GM04504 (cell line): Measurements from ENCODE around the gene RSRC1.
A peak's percentile ranks its signal among the peaks of the same experiment; 100 is the strongest.

ENCODE experiments used
- DNase-seq: peaks from one replicate; pipeline ENCODE4 v3.0.0-alpha.2; 2012; ENCODE audit warnings: low read depth

RSRC1 gene

DNA sequence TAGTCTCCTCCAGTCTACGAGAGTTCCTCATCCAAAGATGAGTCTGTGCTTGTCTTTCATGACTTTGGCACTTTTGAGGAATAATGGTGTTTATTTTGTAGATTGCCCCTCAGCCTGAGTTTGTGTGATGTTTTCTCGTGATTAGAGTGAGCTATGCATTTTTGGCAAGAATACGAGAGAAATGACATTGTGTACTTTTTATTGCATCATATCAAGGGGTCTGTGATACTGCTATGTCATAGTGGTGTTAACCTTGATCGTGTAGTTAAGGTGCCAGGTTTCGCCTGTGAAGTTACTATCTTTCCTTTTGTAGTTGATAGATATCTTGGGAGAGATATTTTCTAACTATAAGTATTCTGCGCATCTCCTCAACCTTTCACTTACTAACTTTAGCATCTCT lies 18.9 kb downstream of the RSRC1 start:
- no peak for DNase-seq

DNA sequence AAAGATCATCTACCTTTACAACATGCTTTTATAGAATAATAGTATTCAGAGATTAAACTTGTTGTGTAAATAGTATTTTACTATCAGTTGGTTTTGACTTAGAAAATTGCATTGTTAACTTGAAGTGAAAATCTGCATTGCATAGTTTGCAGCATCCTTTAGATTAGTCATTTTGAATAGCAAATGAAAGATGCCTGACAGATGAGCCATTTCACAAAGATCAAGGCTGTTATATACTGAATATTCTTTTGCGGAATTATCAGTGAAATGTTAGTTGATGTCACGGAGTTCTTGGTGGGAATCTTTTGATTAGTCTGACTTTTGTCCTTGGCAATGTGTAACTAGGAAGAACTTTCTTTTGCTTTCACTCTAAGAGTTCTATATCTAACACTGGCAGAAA lies 24.5 kb downstream of the RSRC1 start:
- no peak for DNase-seq

DNA sequence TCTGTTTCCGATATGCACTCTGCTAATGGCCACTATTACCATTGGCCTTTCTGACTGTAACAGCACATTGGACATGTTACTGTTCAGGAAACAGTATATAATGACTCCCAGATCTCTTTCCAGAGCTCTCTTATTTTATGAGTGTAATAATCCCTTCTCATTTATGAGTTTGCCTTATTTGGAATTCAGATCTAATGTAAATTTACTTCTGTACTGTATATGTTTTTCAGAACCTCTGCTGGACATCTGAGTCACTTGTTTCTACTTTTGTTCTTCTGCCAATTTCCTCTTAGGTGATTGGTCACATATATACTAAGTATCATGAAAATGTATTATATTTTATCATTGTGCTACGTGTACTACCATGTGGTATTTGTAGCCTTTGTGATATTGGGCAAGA lies 30.5 kb downstream of the RSRC1 start:
- no peak for DNase-seq

DNA sequence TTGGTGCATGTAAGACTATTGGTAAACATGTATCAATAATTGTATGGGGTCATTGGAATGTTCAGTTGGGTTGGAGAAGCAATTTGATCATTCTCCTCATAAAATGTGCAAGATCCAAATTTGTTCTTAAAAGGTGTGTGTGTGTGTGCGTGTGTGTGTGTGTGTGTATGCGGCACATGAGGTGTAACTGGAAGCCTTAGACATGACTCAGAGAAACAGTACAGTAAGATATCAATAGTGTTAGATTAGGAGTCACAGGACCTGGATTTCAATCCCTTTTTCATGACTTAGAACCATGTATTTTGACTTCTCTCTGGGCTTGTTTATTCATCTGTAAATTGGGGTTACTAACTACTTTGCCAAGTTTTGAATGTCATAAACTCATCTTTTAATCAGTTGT lies 38.3 kb downstream of the RSRC1 start:
- DNase-seq = no peak

DNA sequence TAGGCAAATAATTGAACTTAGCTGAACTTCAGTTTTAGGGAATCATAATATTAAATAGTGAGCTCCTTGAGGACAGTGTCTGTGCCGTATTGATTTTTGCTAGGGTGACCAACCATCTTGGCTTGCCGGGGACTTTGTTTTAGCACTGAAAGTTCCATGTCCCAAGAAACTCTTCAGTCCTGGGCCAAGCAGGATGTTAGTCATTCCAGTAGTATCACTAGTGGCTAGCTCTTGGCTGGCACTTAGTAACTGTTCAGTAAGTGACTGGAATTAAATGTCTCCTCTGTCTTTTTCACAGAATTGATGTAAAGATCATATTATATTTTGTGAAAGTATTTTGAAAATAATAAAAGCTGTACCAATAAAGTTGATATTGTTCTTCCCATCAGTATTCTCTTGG lies 42.3 kb downstream of the RSRC1 start:
- no peak for DNase-seq

DNA sequence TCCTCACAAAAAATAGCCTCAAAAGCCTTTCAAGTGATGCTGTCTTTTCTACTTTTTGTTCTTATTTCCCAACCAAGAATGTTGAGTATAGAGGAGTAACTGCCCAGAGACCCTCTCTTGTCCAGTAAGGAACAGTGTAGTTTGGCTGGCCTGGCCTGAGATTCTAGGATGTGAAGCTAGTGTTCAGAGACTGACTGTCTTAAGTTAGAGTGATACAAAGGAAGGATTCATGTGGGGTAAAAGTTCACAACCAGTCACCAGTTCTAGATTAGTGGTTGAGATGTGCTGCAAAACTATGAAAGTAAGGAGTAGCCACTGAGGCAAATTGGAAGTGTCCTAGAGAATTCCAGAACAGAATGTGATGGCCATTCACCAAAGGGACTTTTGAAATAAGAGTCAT lies 49.1 kb downstream of the RSRC1 start:
- no peak for DNase-seq

DNA sequence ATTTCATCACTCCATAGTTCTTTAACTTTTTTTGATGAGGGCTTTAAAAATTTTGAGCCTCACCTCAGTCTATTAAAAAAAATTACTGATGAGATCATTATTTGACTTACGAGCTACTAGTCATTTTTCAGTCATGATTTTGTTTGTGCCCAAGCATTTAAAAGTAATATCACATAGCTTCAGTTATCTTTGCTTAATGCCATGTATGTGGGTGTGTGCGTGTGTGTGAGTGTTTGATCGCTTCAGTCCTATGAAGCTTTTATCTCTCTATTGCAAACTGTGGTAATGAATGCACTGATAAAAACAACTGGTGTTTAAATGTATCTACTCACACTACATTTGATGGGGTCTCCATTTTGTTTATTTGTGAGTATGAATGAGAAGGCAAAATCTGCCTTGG lies 49.8 kb downstream of the RSRC1 start:
- DNase-seq = no peak

DNA sequence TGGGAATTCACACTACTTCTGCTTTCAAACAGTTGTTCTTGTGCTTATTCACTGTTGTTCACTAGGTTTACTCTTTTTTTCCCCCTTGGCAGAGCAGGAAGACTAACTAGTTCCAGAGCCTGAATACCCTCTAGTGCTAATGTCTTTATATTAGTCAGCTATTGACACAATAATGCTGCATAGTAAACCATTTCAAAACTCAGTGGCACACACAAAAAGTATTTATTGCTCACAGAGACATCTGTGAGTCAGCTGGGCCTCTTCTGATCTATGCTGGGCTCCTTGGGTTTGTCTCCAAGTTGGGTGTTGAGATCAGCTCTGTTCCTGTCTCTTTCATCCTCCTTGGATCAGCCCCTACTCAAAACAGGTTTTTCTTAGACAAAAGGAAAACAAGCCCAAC lies 51.1 kb downstream of the RSRC1 start:
- DNase-seq = peak; percentile 73

DNA sequence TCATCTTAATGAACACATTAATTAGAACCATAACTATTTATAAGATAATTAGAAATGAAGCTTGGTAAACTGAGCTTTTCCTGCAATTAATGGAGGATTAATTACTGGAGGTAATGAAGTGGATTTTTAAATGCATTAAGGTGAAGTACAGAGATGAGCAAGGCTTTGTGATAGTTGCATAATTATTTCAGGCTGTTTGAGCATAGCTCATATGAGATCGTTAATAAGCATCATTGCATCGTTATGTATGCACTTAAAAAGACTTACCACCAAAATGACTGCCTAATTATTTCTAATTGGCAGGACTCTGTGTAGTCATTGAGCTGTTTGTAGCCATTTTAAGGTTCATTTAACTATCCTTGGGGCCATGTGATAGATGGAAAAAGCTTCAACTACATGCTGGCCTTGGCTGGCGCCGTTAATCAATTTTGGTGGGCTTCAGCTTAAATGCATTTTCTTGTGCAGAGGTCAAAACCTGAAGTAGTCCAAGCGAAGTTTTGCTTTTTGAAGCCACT lies 55.3 kb downstream of the RSRC1 start:
- DNase-seq = no peak

DNA sequence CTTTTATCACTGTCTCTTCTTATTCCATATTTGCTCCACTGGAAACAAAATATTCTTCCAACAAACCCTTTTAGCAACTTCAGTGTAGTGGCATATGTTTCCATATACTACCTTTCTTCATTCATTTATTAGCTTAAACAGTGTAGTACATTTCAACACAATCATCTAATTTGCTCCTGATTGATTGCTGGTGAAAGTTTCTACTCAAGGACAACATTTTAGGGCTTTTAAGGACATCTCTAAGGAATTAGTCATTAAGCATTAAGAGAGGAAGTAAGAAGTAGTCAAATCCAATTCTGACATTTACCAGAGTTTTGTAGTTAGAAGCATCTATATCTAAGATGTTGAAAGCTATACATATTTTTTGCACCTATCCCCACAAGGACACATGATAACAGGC lies 55.8 kb downstream of the RSRC1 start:
- no peak for DNase-seq

DNA sequence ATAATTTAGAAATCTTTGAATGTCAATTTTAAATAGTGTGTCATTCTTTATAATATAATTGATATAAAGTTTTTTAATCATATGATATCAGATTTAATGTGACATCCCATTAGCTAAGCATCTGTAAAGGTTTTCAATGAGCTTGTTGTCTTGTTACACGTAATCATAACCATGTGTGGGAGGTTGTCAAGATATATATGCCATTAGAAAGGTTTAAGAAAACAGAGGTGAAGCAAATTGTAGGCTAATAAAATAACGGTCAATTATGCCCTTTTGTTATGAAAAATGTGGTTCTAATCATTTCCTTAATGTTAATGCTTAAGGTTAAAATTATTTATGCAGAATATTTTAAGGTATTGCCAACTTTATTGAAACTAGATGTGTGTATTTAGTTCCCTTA lies 56.3 kb downstream of the RSRC1 start:
- no peak for DNase-seq

DNA sequence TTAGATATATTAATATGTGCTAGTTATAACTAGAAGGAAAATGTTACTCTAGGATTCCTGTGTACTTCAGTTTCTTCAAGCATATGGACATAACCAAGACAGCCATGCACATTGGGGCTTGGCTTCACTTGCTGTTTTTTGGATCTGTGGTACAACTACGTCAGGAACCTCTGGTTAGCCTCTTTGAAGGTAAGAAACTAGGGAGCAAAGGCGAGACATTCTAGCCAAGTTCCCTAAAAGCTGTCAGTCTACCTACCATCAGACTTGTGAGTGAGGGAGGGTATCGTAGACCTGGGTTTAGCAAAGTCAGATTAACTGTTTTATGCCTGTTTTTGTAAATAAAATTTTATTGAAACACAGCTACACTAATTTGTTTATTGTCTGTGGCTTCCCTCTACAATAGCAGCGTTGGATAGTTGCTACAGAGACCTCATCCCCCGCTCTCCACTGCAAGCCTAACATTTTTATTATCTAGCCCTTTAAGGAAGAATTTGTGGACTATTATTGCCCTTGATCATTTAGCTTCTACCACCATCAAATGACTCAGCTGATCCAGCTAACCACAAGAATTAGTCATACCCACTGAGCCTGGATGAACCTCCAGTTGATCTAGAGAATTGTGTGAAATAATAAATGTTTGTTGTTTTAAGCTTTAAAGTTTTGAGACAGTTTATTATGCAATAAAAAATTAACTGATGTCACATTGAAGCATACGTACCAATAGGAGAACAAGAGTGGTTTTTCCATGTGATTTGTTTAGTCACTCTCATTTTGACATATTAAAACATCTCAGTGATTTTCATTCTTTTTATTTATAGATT lies 58.1 kb downstream of the RSRC1 start:
- peak; percentile 93 for DNase-seq

DNA sequence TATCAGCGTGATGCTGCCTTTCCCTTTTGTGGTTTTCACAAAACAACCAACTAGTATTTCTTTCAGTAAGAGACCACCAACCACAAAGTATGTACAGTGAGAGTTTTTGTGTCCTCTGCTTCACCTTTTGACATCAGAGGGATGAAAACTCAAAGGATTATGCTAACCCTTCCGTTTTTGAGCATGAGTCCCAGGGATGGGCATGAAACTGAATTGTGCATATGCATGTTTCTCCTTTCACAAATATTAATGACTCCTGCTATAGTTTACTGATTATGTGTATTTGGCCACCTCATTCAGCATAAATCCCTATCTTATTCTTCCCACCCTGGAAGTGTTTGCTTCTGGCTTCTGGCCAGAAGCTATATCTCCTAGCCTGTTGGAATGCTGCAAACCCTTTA lies 59.2 kb downstream of the RSRC1 start:
- DNase-seq = no peak

DNA sequence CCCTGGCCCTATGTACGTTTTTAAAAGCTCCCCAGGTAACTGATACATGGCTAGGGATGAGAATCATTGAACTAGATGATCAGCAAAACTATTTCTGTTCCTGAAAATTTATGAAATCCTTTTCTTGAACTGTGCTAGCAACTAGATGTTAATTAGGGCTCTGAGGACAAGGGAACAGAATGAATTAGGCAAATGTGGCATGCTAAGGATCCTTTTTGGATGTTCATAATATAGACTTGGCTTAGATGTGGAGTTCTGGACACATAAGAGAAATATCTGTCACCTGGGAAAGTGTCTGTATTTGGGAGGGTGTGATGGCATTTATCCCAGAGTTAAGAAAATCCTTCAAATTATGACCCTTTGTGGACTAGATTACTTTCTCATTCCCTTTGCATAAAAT lies 71.2 kb downstream of the RSRC1 start:
- DNase-seq = no peak

DNA sequence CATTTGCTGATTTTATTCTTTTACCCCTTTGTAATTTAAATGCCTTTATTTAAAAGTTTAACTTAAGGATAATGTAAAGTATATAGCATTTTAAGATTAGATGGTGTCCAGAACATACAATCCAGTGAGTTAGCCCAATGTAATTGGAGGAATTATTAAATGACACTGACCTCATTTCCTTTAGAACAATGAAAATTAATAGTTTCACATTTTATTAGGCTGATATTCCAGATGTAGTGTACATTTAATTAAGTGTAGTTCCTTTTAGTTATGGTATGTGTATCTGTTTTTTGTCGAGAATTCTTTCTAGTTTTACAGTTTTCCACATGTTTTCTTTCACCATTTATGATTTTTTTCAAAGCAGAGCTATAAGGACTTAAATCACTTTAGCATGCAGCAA lies 75.8 kb downstream of the RSRC1 start:
- DNase-seq = no peak

DNA sequence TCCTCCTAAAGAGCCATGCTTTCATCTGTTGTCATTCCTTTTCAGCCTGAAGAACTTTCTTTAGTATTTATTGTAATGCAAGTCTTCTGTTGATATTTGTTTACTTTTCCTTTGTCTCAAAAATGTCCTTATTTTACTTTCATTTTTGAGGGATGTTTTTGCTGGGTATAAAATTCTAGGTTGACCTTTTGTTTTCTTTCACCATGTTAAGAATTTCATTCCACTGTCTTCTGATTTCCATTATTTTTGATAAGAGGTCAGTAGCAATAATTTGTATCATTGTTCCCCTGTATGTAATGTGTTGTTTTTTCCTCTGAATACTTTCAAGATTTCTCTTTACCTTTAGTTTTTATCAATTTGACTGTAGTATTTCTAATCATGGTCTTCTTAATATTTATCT lies 91.1 kb downstream of the RSRC1 start:
- no peak for DNase-seq

DNA sequence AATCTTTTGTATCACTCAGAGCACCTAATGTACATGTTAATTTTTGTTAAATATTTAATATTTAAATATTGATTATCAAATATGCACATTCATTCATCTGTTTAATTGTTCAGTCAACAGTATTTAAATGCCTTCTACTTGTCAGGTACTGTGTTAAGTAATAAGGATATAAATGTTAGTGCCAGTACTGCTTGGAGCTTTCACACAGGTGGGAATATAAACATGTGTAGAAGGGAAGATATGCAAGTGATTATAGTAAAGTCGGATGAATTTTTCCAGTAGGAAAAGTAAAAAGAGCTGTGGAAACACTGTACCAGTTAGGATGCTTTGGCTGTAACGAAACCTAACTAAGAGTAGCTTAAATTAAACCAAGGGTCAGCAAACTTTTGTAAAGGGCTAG lies 95.4 kb downstream of the RSRC1 start:
- DNase-seq = no peak

DNA sequence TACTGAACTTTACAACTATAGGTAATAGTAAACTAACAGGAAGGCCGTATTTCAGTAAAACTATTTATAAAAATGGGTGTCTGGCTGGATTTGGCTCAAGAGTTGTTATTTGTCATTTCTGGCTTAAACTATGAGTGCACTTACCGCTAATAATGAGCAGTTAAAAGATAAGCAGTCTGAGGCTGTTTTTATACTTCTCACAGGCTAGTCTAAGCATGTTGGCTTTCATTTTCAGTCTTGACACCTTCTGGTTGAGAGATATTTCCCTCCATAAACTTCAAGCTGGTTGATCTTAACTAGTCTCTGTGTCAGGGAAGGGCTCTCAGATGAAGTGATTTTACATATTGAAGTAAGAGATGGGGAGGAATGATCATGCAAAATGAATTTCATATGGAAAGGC lies 96.1 kb downstream of the RSRC1 start:
- no peak for DNase-seq

DNA sequence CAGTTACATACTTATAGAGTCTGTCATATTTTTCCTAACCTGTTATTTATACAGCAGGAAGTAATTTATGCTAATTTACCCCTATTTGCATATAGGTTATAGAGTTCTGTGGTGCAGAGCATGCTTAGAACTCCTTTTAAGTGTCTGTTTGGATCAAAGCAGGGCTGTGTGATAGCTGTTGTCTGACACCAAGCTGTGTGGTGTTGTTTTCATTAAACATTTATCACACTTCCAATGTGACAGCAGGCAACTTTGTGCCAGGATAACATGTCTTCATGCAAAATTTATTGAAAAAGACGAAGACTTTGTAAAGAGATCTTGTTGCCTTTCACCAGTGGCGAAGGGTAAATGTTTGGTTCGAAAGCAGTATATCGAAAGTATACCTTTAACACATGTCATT lies 100.2 kb downstream of the RSRC1 start:
- no peak for DNase-seq

DNA sequence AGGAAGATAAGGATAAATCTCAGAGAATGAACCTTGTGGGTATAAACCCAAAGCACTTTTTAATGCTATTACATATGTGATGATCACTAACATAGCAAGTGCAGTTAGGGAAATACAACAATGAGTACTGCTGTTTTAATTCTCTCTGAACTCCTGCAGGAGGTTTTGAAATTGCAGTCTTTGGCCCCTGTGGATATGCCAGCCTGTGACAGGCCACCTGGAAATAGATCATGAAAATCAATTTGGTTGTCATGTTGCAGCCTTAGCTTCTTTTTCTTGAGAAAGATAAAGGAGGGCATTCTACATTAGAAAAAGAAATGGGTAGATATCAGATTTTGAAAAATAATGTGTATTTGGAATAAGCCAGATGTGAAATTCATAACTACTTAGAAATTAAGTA lies 103.6 kb downstream of the RSRC1 start:
- DNase-seq = no peak

DNA sequence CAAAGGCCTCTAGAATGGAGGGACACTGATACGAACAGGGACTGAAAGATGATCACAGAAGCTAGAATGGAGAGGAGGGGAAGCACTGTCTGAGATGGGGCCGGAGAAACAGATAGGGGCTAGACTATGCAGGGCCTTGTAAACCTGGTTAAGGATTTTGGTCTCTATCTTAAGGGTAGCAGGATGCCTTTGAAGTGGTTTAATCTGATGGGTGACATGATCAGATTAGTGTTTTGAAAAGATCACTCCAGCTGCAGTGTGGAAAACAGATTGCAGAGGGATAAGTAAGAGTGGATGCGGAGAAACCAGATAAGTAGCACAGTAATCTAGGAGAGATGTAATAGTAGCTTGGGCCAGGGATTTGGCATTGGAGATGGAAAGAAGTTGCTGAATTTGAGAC lies 108.1 kb downstream of the RSRC1 start:
- no peak for DNase-seq

DNA sequence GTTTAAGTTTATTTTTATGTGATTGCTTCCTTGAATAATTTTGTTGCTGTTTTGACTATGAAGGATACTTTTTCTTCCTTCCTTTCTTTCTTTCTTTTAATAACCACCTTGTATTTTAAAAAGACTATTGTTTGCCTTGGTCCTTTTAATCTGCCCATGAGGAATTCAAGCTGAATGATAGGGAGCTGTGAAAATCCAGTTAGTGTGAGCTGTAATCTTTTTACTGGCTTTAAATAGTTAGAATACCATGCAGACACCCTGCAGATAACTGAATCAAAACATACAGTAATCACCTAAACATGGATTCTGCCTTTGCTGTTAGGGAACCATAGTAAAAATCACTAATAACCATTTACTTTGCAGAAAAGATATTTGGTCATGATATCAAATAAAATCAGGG lies 110.7 kb downstream of the RSRC1 start:
- no peak for DNase-seq

DNA sequence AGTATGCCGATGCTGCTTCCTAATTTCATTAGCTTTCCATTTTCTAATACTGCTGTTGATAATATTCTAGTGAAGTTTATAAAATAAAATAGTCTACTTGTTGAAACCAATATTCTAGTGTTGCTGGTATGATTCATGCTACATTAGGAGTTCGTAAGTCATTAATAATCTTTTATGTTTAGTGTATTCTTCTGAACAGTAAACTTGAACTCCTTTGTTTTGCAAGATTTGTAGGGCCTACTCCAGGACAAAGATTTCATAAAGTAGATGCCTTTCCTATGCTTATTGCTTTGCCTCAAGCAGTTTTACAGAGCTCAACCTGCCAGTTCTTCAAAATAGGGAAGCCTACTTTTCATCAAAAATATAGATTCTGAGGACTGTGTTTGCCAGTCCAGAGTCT lies 111.5 kb downstream of the RSRC1 start:
- DNase-seq = no peak

DNA sequence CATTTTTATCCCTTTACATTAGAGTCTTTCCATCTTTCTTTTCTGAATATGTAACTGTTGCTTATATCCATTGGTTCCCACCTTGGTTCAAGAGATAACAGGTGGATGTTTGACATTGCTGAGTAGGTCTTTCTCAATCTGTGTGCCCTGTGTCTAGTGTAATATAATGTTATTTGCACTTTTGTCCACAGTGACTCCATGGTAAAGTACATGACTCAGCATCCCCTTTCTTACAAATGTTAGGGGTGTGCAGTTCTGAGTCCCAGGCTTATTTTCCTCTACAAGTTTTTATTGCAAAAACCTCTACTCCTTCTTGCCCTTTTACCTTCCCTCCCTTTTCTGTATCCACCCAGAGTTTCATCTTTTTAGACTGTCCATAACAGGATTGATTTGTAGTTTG lies 116.5 kb downstream of the RSRC1 start:
- DNase-seq = no peak
